Transverse colon (tissue), 4 donors: Measurements from ENCODE around the gene CACNA1B.

ENCODE experiments used
- EP300 ChIP-seq: sonication (generic); formaldehyde crosslinking; IDR thresholded peaks from one replicate; pipeline ENCODE4 v1.6.1; 2017; ENCODE audit warnings: antibody characterized with exemption, low read depth
- POLR2A ChIP-seq: fragments of 450-650 bp; IDR thresholded peaks from one replicate; pipeline ENCODE4 v1.6.1; 2016; ENCODE audit warnings: antibody characterized with exemption, mild to moderate bottlenecking, moderate library complexity
- POLR2AphosphoS5 ChIP-seq, 3 donors: sonication (generic); formaldehyde crosslinking; IDR thresholded peaks; one replicate each; pipeline ENCODE4 v1.6.1; 2016; ENCODE audit warnings: antibody characterized with exemption in 3 of 3
- TF ChIP-seq, protein P1 (sequence below), 5 experiments: fragments of 200-600 bp in 3 of 5; fragments of 450-650 bp in 2 of 5; sonication (generic) in 3 of 5; IDR thresholded peaks; 1 replicate in 2 of 5; 2 replicates in 3 of 5; pipeline ENCODE4 v1.5.1; 2016 to 2017; ENCODE audit warnings: antibody characterized with exemption in 5 of 5, inconsistent platforms in 3 of 5, mild to moderate bottlenecking in 2 of 5, moderate library complexity in 1 of 5

GRCh38 chr9:138060365-138060764, 182.8 kb downstream of the CACNA1B start:
- TF ChIP-seq, protein P1, sequence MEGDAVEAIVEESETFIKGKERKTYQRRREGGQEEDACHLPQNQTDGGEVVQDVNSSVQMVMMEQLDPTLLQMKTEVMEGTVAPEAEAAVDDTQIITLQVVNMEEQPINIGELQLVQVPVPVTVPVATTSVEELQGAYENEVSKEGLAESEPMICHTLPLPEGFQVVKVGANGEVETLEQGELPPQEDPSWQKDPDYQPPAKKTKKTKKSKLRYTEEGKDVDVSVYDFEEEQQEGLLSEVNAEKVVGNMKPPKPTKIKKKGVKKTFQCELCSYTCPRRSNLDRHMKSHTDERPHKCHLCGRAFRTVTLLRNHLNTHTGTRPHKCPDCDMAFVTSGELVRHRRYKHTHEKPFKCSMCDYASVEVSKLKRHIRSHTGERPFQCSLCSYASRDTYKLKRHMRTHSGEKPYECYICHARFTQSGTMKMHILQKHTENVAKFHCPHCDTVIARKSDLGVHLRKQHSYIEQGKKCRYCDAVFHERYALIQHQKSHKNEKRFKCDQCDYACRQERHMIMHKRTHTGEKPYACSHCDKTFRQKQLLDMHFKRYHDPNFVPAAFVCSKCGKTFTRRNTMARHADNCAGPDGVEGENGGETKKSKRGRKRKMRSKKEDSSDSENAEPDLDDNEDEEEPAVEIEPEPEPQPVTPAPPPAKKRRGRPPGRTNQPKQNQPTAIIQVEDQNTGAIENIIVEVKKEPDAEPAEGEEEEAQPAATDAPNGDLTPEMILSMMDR (IDR thresholded peaks at IDR 0.05) = no peak
- TF ChIP-seq POLR2AphosphoS5 (IDR thresholded peaks at IDR 0.05) = no peak
- no peak for TF ChIP-seq EP300
- no peak for TF ChIP-seq POLR2A
